ENCODE measurements around the gene SARNP.
A peak's percentile ranks its signal among the peaks of the same experiment; 100 is the strongest.
"Not testable (repeated sequence)": the region's sequence is repeated elsewhere in the genome, so short reads cannot be mapped to it uniquely, and the experiment has no call there.

The SARNP gene

DNA sequence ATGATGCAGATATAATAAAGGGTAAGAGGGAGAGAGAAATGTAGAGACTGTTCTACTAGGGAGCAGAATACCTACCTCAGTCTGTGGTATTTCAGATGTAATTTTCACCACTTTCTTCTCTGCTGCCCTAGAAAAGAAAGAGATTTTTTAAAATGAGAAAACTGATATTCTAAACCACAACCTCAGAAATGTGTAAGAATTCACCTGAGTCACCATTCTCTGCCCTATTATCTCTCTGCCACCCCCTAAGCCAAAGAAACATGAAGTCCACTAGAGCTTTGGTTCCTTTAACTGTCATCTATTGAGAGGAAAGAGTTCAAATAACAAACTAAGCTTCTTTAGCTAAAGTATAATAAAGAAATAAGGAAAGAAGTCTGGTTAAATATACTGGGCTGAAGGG lies 21.6 kb downstream of the SARNP start:
- no peak for DNase-seq

DNA sequence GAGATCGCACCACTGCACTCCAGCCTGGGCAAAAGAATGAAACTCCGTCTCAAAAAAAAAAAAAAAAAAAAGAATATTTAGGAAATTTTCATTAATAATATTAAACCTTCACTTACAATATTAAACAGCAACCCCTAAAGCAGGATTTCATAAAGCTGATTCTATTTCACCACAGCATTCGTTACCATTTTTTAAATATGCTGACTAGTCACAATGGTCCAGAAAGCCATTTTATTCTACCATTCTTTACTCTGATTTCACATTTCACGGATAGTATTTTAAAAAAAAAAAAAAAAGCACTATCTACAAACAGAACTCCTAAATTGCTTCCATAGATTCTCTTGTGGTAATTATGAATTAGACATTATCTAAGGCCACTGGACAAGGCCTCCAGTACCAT lies 27.6 kb downstream of the SARNP start:
- no peak for DNase-seq

DNA sequence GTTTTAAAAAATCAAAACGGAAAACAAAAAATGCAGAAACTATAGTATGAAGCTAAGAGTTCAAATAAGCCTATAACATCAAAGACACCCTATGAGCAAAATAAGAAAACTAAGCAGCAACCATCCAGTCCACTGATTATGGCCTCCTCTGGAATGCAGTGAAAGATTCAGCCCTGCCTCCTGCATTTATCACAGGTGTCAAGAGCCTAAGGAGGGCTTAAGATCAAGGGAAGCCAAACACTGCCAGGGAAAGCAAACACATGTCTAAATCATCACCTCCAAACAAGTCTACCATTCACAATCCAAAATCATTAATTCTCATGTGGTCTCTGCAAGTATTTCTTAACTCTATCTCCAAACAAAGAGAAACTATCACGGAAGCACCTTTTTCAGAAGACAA lies 28.4 kb downstream of the SARNP start:
- DNase-seq, result no peak

GRCh38 chr12:55788546-55788945 lies 29.0 kb downstream of the SARNP start:
- DNase-seq, result no peak

- no peak for DNase-seq
These were observed 36.8 kb downstream of the SARNP start for GRCh38 chr12:55780685-55781084.

DNA sequence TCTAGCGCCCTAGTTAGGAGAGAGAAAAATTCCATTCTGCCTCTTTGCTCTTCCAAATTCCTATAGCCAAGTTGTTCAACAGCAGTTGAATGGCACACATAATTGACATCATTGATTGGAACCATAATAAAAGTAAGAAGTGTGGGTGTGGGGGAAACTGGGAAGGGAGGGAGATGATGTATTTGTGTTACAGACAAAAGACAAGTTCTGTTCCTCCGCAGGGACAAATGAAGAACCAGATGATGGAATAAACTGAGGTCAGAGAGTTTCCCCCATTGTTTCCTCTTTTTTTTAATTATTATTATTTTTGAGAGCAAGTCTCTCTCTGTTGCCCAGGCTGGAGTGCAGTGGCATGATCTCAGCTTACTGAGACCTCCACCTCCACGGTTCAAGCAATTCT lies 39.7 kb downstream of the SARNP start:
- no peak for DNase-seq

DNA sequence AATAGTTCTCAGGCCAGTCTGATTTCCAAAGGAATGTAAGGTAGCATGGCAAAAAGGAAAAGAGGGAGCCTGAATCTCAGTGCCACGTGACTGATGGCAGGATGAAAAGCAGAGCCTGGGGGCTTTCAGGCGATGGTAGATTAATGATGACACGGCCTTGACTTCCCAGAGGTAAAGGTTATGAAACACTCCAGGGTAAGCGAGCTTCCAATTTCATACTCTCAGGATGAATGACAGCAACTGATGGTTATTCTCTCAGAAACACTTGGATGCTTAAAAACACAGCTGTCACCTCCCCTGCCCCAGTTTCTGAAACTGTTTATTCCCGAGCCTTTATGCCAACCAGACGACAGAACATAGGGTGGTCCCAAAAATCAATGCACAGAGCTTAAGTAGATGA lies 45.8 kb downstream of the SARNP start:
- no peak for DNase-seq

GRCh38 chr12:55767156-55767555 lies 50.4 kb downstream of the SARNP start:
- no peak for DNase-seq

DNA sequence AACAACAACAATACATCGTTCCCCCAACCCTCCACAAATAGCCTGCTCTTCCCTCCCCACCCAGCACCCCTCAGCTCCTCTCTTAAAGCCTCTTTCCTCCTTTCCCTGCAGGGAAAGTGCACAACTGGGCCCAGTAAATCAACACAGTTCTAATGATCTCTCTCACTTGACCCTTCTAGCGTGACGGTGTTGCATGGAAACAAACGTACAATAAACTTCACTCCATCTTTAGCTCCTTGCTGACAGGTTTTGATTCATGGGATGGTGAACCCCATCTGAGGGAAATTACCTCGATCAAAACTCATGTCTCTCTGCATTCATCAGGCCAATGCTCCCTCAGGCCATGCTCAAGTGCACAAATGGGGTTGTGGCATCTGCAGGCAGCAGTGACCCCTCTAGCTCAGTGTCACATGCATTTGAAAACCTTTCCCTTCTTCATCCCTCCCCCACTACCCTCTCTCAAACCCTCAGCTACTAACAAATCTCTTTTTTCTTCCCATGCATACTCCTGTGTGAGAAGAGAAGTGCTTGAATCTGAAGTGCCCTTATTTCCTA lies 51.7 kb downstream of the SARNP start:
- DNase-seq, result no peak

DNA sequence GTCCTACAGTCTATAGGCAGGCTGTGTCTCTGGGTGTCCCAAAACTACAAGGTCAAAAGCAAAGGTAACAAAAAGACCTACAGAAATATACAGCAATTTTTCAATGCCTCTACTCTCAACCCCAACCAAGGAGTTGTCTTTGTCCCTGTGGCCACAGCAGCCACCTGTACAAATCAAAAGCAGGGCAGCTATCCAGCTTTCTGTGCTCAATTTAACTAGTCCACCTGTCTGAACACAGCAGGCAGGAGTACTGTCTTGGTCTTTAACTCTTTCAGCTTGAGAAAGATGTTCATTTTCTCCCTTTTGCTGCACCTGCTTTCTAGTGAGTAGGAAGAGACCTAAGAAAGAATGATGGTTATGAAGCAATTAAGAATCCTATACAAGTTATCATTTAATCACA lies 54.9 kb downstream of the SARNP start:
- no peak for DNase-seq

GRCh38 chr12:55760663-55761062 lies 56.9 kb downstream of the SARNP start:
- DNase-seq, result no peak

DNA sequence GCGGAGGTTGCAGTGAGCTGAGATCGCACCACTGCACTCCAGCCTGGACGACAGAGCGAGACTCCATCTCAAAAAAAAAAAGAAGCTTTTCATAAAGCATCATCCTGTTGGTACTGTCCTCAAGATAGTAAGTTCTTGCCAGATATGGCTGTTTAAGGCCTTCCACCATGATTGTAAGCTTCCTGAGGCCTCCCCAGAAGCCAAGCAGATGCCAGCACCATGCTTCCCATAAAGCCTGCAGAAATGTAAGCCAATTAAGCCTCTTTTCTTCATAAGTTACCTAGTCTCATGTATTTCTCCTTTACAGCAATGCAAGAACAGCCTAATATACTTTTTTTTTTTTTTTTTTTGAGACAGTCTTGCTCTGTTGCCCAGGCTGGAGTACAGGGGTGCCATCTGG lies 58.9 kb downstream of the SARNP start:
- not testable (repeated sequence) for DNase-seq

DNA sequence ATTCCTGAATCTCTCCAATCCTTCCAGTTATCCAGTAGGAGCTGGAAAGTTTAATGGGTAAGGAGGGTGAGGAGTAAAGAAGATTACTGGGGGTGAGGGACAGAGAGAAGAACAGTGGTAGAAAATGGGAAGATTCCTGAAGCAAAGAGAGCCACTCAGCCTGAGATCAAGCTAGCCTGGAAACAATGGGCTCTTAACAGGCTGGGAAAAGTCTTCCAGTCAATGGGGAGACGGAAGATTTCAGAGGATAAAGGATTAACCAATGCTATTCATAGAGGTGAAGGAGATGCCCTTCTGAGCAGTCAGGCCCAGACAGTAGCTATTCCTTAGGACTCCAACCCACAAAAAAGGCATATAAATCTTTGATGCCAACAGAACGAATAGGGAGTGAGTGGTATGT lies 59.8 kb downstream of the SARNP start:
- no peak for DNase-seq

- no peak for DNase-seq
These were observed 62.3 kb downstream of the SARNP start for GRCh38 chr12:55755246-55755645.

- no peak for DNase-seq
These were observed 69.1 kb downstream of the SARNP start for GRCh38 chr12:55748230-55748993.

DNA sequence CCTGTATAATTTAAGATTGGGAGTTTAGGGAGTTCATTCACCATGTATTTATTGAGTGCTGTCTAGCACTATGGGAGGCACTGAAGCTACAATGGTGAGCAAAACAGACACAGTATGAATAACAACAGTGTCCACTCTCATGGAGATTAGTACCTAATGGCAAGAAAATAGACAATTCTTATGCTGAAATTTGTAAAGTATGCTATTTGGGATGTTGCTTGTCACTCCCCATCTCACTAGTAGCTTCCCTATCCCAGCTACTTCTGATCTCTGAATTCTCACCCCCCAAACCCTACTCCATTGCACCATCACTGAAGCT lies 70.7 kb downstream of the SARNP start:
- DNase-seq, result no peak

DNA sequence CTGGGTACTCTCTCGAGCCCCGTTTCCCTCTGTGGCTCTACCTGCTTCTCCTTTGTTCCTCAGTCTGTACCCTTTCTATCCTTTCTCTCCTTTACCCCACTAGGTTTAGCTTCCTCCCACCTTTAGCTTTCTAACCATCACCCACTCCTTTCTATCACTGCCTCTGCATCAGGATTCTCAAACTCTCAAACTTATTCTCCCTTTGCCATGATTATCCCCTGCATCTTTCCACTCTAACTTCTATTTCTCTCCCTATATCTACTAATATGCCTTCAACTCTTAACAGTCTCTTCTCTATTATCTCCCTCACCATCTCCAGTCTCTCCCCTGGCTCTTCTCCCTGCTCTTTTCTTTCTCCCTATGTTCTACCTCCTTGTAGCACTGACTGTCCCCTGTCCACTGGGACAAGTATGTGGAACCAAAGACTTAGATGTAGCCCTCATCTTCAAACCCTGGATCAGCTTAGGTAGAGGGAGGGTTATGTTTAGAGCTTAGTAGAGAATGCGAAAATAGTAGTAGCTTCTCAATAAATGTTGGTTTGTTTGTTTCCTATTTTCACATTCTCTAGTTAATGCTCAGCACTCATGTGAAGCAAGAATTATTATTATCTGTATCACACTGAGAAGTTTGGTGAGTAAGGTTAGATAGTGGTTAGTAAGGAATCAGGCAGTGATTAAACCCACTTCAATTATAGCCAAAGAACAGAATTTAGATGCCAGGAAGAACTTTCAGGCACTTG lies 71.2 kb downstream of the SARNP start:
- DNase-seq, result no peak

GRCh38 chr12:55745361-55746173 lies 72.0 kb downstream of the SARNP start:
- peak; percentile 61 for DNase-seq

GRCh38 chr12:55744340-55745030 lies 73.0 kb downstream of the SARNP start:
- no peak for DNase-seq

GRCh38 chr12:55743406-55744339 lies 73.9 kb downstream of the SARNP start:
- peak; percentile 65 for DNase-seq

- DNase-seq, result peak; percentile 83
These were observed 74.7 kb downstream of the SARNP start, which contains the start of gene GDF11 for GRCh38 chr12:55742719-55743405. TSS of gene GDF11 (plus strand) at chr12:55743122. CDS start at chr12:55743317, 195 bp downstream.

Measured in fibroblast of skin of abdomen (primary cell).